Measurements from ENCODE around the gene ZBTB38. TPM values are rescaled to one million over a fixed set of nuclear protein-coding genes. Genes with fewer than 3 reads are reported as not detected.
A peak's percentile ranks its signal among the peaks of the same experiment; 100 is the strongest.

The ZBTB38 gene
- total and polyA plus RNA-seq, 2 of the 13 experiments (the other 11 are each of a cell fraction or from before 2014, with no cell fraction given) = 26.8 to 51.7 TPM

- TF ChIP-seq RFX3 (CRISPR knock-in tag; IDR thresholded peaks at IDR 0.05) (no peak), KLF11 (CRISPR knock-in tag; IDR thresholded peaks at IDR 0.05) (no peak), TRIM24 (CRISPR knock-in tag; IDR thresholded peaks at IDR 0.05) (peak; percentile 69; the same call in 1 of the 2 replicates), ZNF607 (CRISPR knock-in tag; IDR thresholded peaks at IDR 0.05; ENCODE audit: borderline replicate concordance) (no peak; the same call in 1 of the 2 replicates), ZNF17 (CRISPR knock-in tag; IDR thresholded peaks at IDR 0.05) (no peak), ZNF75D (CRISPR knock-in tag; IDR thresholded peaks at IDR 0.05; ENCODE audit: borderline replicate concordance) (no peak), PBX2 (CRISPR knock-in tag; IDR thresholded peaks at IDR 0.05) (no peak), MEIS2 (CRISPR knock-in tag; IDR thresholded peaks at IDR 0.05) (peak; percentile 89), KLF16 (CRISPR knock-in tag; IDR thresholded peaks at IDR 0.05) (peak in 1 of 2 experiments; percentile 88; a peak in 2 of 4 replicates), HNRNPH1 (optimal IDR thresholded peaks at IDR 0.05; ENCODE audit: low read depth, low read length) (no peak)
Observed at GRCh38 chr3:141368062-141368924, at the start of gene ZBTB38 (continued).

DNA sequence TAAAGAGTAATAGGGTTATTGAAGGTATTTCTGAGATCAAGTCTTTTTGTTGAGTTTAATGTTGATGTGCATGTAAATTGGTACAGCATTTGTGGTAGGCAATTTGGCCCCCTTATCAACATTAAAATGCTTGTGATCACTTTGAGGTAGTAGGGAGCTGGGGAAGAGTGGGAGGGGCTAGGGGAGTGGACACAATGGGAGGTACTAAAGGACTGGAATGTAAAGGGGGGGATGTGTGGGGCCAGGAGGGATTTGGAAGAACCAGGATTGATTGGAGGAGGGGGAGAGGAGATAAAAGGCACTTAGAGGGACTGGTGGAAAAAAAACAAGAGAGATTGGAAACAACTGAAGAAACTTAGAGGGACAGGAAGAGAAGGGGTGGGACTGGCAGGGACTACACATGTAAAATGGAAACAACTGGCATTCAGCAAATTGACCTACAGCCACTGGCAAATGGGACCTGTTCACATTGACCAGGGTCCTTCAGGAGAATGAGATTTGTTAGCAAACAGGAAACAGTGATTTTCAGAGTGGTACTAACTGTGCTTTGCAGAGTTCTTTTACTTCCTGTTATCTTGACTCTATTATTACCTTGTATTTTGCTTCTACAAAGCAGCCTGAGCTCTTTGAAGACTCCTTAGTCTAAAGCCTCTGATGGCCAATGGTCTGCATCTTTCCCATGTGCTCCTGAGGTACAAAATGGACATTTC is 47.8 kb upstream of the ZBTB38 start:
- no peak overlapping the region for H3K4me3 ChIP-seq (replicated peaks in 1 of 3; ENCODE audit: insufficient read depth in 1 of 3, low read depth in 2 of 3, low read length in 3 of 3)
- H4K20me1 ChIP-seq (ENCODE audit: insufficient read depth, low read length) = no peaks in the 10 kb centered on the region
- H3K9me3 ChIP-seq (ENCODE audit: low read length) = no peaks in the 10 kb centered on the region
- H3K9ac ChIP-seq (ENCODE audit: insufficient read depth, low read depth, low read length) = no peak overlapping the region
- H3K4me2 ChIP-seq (ENCODE audit: low read depth, low read length) = no peak overlapping the region
- no TSS peak for BruUV-seq (replicated peaks)
- ATAC-seq (no peak), FAIRE-seq (no peak), DNase-seq (ENCODE audit: low spot score) (no peak)
- H3K27ac ChIP-seq (ENCODE audit: extremely low read length, insufficient read depth, low read length) = no peak overlapping the region
- intact Hi-C loops (cut with micrococcal nuclease; ENCODE audit: unreplicated experiment) (no loop called here), in situ Hi-C loops (cut with HindIII; ENCODE audit: extremely low pct_ligation_motif_present, low pct_unique_long_range_greater_than_20kb) (loop anchor here (5.0 kb wide), 1 partner anchor 37 kb away; no protein-coding TSS in a partner anchor)
- peaks cover 41% of the 10 kb centered on the region for H3K4me1 ChIP-seq (ENCODE audit: insufficient read depth, low read length)
- POLR2A ChIA-PET = no interaction called here
- H3K27me3 ChIP-seq (ENCODE audit: control insufficient read depth in 1 of 2, insufficient read depth in 2 of 2, low read length in 2 of 2) = no peaks in the 10 kb centered on the region
- no peak overlapping the region for H2AFZ ChIP-seq (ENCODE audit: low read length)
- H3K36me3 ChIP-seq (replicated peaks in 1 of 2; ENCODE audit: control insufficient read depth in 1 of 2, insufficient read depth in 2 of 2, low read length in 2 of 2) = no peaks in the 10 kb centered on the region
- H3K79me2 ChIP-seq (ENCODE audit: insufficient read depth, low read length) = no peaks in the 10 kb centered on the region
- TF ChIP-seq DPF2 (CRISPR knock-in tag; IDR thresholded peaks at IDR 0.05; ENCODE audit: borderline replicate concordance, low read depth) = no peak
- no peak for TF ChIP-seq PHF20 (CRISPR knock-in tag; IDR thresholded peaks at IDR 0.05)
- no peak for TF ChIP-seq ZSCAN9 (CRISPR knock-in tag; IDR thresholded peaks at IDR 0.05; ENCODE audit: borderline replicate concordance)
- no peak for TF ChIP-seq SNRNP70 (IDR thresholded peaks at IDR 0.05; ENCODE audit: low read depth, low read length)
- TF ChIP-seq MED8 (CRISPR knock-in tag; IDR thresholded peaks at IDR 0.05; ENCODE audit: insufficient replicate concordance) = no peak
- TF ChIP-seq FOSL2 (CRISPR knock-in tag; IDR thresholded peaks at IDR 0.05) = no peak
- no peak for TF ChIP-seq ZNF83 (CRISPR knock-in tag; IDR thresholded peaks at IDR 0.05; ENCODE audit: borderline replicate concordance)
- TF ChIP-seq SNAPC2 (CRISPR knock-in tag; IDR thresholded peaks at IDR 0.05) = no peak
- no peak for TF ChIP-seq PCBP1 (IDR thresholded peaks at IDR 0.05; ENCODE audit: borderline replicate concordance, low read depth, low read length)
- CTCF ChIA-PET (ENCODE audit: low intra/inter-chr PET ratio, low total read pairs) = no interaction called here

All from HepG2 (cell line).